ENCODE results near the gene SPATA24.
"Not testable (repeated sequence)": the region's sequence is repeated elsewhere in the genome, so short reads cannot be mapped to it uniquely, and the experiment has no call there.

SPATA24 gene

GRCh38 chr5:139382807-139383206 lies 21.1 kb downstream of the SPATA24 start:
- no peak for DNase-seq (ENCODE audit: low spot score)

GRCh38 chr5:139381837-139382761 lies 21.8 kb downstream of the SPATA24 start:
- no peak for DNase-seq (ENCODE audit: low spot score)

GRCh38 chr5:139379626-139380449 lies 24.1 kb downstream of the SPATA24 start:
- no peak for DNase-seq (ENCODE audit: low spot score)

- DNase-seq (ENCODE audit: low spot score), result no peak
Observed at GRCh38 chr5:139378941-139379361, 24.9 kb downstream of the SPATA24 start.

GRCh38 chr5:139378101-139378825 lies 25.6 kb downstream of the SPATA24 start:
- no peak for DNase-seq (ENCODE audit: low spot score)

- DNase-seq (ENCODE audit: low spot score), result no peak
Observed at GRCh38 chr5:139377226-139377625, 26.7 kb downstream of the SPATA24 start.

- DNase-seq (ENCODE audit: low spot score), result no peak
Observed at GRCh38 chr5:139376364-139376763, 27.5 kb downstream of the SPATA24 start.

GRCh38 chr5:139374909-139375308 lies 29.0 kb downstream of the SPATA24 start:
- no peak for DNase-seq (ENCODE audit: low spot score)

- DNase-seq (ENCODE audit: low spot score), result no peak
Observed at GRCh38 chr5:139371482-139372435, 32.1 kb downstream of the SPATA24 start.

GRCh38 chr5:139369181-139369580 lies 34.7 kb downstream of the SPATA24 start:
- no peak for DNase-seq (ENCODE audit: low spot score)

- no peak for DNase-seq (ENCODE audit: low spot score)
Observed at GRCh38 chr5:139368613-139369012, 35.3 kb downstream of the SPATA24 start.

GRCh38 chr5:139364466-139364865 lies 39.4 kb downstream of the SPATA24 start:
- DNase-seq (ENCODE audit: low spot score), result no peak

- DNase-seq (ENCODE audit: low spot score), result no peak
Observed at GRCh38 chr5:139363937-139364336, 40.0 kb downstream of the SPATA24 start.

- no peak for DNase-seq (ENCODE audit: low spot score)
Observed at GRCh38 chr5:139361835-139362429, 42.0 kb downstream of the SPATA24 start.

- no peak for DNase-seq (ENCODE audit: low spot score)
Observed at GRCh38 chr5:139360384-139360783, 43.5 kb downstream of the SPATA24 start.

GRCh38 chr5:139358064-139358463 lies 45.8 kb downstream of the SPATA24 start:
- DNase-seq (ENCODE audit: low spot score), result no peak

GRCh38 chr5:139355900-139356299 lies 48.0 kb downstream of the SPATA24 start:
- DNase-seq (ENCODE audit: low spot score), result not testable (repeated sequence)

- DNase-seq (ENCODE audit: low spot score), result no peak
Observed at GRCh38 chr5:139354186-139354585, 49.7 kb downstream of the SPATA24 start.

GRCh38 chr5:139347863-139348262 lies 56.0 kb downstream of the SPATA24 start:
- not testable (repeated sequence) for DNase-seq (ENCODE audit: low spot score)

Measured in left forelimb (tissue), 1 donor.